Stimulated activated CD8-positive, alpha-beta memory T cell treated with anti-CD3 and anti-CD28 coated beads, Interleukin-15, amount 100 ng/mL, for 4 hours (primary cell): ENCODE measurements around the gene GABRG3.
"Not testable (repeated sequence)": the region's sequence is repeated elsewhere in the genome, so short reads cannot be mapped to it uniquely, and the experiment has no call there.

Source experiments
- DNase-seq, 2 donors: peaks; one replicate each; pipeline ENCODE4 v3.0.0-alpha.2; 2020; ENCODE audit warnings: low read depth in 2 of 2

GABRG3 gene

GRCh38 chr15:27328186-27328585, 357.2 kb downstream of the GABRG3 start:
- no peak for DNase-seq

- no peak for DNase-seq
Measured at GRCh38 chr15:27328608-27329007, 357.6 kb downstream of the GABRG3 start.

- no peak for DNase-seq
Measured at GRCh38 chr15:27330326-27330725, 359.3 kb downstream of the GABRG3 start.

- no peak for DNase-seq
Measured at GRCh38 chr15:27336676-27337075, 365.7 kb downstream of the GABRG3 start.

GRCh38 chr15:27339138-27339537, 368.2 kb downstream of the GABRG3 start:
- DNase-seq: no peak

- no peak for DNase-seq
Measured at GRCh38 chr15:27341780-27342343, 370.9 kb downstream of the GABRG3 start.

- no peak for DNase-seq
Measured at GRCh38 chr15:27342991-27343390, 372.0 kb downstream of the GABRG3 start.

GRCh38 chr15:27352136-27352535, 381.2 kb downstream of the GABRG3 start:
- DNase-seq: no peak

GRCh38 chr15:27353856-27354255, 382.9 kb downstream of the GABRG3 start:
- DNase-seq: no peak

- no peak for DNase-seq
Measured at GRCh38 chr15:27358751-27359434, 387.9 kb downstream of the GABRG3 start.

GRCh38 chr15:27359586-27359985, 388.6 kb downstream of the GABRG3 start:
- no peak for DNase-seq

GRCh38 chr15:27360316-27360715, 389.3 kb downstream of the GABRG3 start:
- DNase-seq: no peak

- DNase-seq: no peak
Measured at GRCh38 chr15:27361438-27361837, 390.5 kb downstream of the GABRG3 start.

- DNase-seq: no peak
Measured at GRCh38 chr15:27365456-27365855, 394.5 kb downstream of the GABRG3 start.

GRCh38 chr15:27377391-27377790, 406.4 kb downstream of the GABRG3 start:
- DNase-seq: not testable (repeated sequence)

- DNase-seq: no peak
Measured at GRCh38 chr15:27382361-27383025, 411.5 kb downstream of the GABRG3 start.

GRCh38 chr15:27383726-27384125, 412.7 kb downstream of the GABRG3 start:
- DNase-seq: no peak

GRCh38 chr15:27392163-27392562, 421.2 kb downstream of the GABRG3 start:
- DNase-seq: no peak

- no peak for DNase-seq
Measured at GRCh38 chr15:27396521-27396920, 425.5 kb downstream of the GABRG3 start.

GRCh38 chr15:27396996-27397395, 426.0 kb downstream of the GABRG3 start:
- DNase-seq: no peak

- DNase-seq: no peak
Measured at GRCh38 chr15:27398631-27399161, 427.7 kb downstream of the GABRG3 start.

- no peak for DNase-seq
Measured at GRCh38 chr15:27399241-27399640, 428.3 kb downstream of the GABRG3 start.

GRCh38 chr15:27401471-27401870, 430.5 kb downstream of the GABRG3 start:
- no peak for DNase-seq
